HCT116 (cell line): Measurements from ENCODE around the gene ATG10.

ENCODE experiments used
- CTCF ChIP-seq, 3 experiments: fragments of 200-600 bp in 1 of 3; sonication (generic) in 1 of 3; IDR thresholded peaks in 2 of 3; conservative IDR thresholded peaks in 1 of 3; 2 replicates each; pipeline ENCODE4 v1.5.1; 2012 to 2017; ENCODE audit warnings: low read depth in 2 of 3, low read length in 2 of 3, antibody characterized with exemption in 1 of 3, borderline replicate concordance in 1 of 3, control low read depth in 1 of 3, mild to moderate bottlenecking in 1 of 3, mixed read lengths in 1 of 3, mixed run types in 1 of 3, moderate library complexity in 1 of 3; ENCODE audit not compliant: insufficient read depth in 1 of 3
- MAX ChIP-seq: IDR thresholded peaks from 2 replicates; pipeline ENCODE4 v1.6.1; 2012
- POLR2AphosphoS5 ChIP-seq: IDR thresholded peaks from 2 replicates; pipeline ENCODE4 v1.6.1; 2011; ENCODE audit warnings: mild to moderate bottlenecking, low read depth, low read length, moderate library complexity

GRCh38 chr5:82257729-82258128, 285.9 kb downstream of the ATG10 start:
- no peak for TF ChIP-seq CTCF (IDR thresholded peaks at IDR 0.05 in 2 of 3, conservative IDR thresholded peaks at IDR 0.05 in 1 of 3; ENCODE audit: borderline replicate concordance in 1 of 3, insufficient read depth in 1 of 3, low read depth in 2 of 3, low read length in 2 of 3)
- no peak for TF ChIP-seq POLR2AphosphoS5
- TF ChIP-seq MAX = no peak
